ENCODE results near the gene EXOSC2. TPM values are rescaled to one million over a fixed set of nuclear protein-coding genes. Genes with fewer than 3 reads are reported as not detected.

Gene EXOSC2
- total RNA-seq, 2 donors from 2014 or later: 13.6 to 34.2 TPM

DNA sequence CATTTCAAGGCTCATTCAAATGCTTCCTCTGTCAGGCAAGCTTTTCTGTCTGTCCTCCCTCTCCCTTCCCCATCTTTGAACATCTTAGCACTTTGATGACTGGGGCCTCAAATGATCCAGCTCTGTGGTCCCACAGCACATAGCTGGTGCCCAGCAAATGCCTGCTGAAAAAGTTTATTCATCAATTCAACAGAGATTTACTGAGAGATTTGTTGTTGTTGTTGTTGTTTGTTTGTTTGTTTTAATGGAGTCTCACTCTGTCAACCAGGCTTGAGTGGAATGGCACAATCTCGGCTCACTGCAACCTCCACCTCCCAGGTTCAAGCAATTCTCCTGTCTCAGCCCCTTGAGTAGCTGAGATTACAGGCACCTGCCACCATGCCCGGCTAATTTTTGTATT lies 6.0 kb upstream of the EXOSC2 start:
- Histone ChIP-seq H3K4me3 (no peak overlapping the region), H3K4me1 (no peaks in the 10 kb centered on the region), H3K9me3 (no peaks in the 10 kb centered on the region), H3K27me3 (no peaks in the 10 kb centered on the region), H3K27ac (no peak overlapping the region), H3K36me3 (no peaks in the 10 kb centered on the region), H3K9ac (ENCODE audit: low read depth in 2 of 2, low read length in 2 of 2) (no peak overlapping the region)
- intact Hi-C loops (cut with DNase I): no loop called here
- no peak for DNase-seq
- TF ChIP-seq, protein P1, sequence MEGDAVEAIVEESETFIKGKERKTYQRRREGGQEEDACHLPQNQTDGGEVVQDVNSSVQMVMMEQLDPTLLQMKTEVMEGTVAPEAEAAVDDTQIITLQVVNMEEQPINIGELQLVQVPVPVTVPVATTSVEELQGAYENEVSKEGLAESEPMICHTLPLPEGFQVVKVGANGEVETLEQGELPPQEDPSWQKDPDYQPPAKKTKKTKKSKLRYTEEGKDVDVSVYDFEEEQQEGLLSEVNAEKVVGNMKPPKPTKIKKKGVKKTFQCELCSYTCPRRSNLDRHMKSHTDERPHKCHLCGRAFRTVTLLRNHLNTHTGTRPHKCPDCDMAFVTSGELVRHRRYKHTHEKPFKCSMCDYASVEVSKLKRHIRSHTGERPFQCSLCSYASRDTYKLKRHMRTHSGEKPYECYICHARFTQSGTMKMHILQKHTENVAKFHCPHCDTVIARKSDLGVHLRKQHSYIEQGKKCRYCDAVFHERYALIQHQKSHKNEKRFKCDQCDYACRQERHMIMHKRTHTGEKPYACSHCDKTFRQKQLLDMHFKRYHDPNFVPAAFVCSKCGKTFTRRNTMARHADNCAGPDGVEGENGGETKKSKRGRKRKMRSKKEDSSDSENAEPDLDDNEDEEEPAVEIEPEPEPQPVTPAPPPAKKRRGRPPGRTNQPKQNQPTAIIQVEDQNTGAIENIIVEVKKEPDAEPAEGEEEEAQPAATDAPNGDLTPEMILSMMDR (IDR thresholded peaks at IDR 0.05): no peak

DNA sequence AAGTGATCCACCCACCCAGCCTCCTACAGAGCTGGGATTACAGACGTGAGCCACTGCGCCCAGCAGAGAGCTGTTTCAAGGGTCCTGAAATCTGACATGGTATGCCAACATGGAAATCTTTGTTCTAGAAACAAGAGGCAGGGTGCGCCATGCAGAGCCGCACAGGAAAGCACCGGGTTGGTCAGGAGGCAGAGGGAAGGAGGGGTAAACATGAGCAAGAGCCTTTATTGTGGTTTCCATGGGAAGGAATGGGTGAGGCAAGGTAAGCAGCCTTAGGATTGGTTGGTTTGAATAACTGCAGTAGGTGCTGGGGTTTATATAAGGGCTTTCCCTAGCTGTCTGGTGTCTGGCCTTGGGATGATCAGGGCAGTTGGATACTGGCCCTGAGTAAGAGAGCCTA lies 5.5 kb upstream of the EXOSC2 start:
- H3K36me3 ChIP-seq: no peaks in the 10 kb centered on the region
- TF ChIP-seq, protein P1 (IDR thresholded peaks at IDR 0.05): no peak
- no peak for DNase-seq
- no peak overlapping the region for H3K27ac ChIP-seq
- no peaks in the 10 kb centered on the region for H3K4me1 ChIP-seq
- no peaks in the 10 kb centered on the region for H3K9me3 ChIP-seq
- intact Hi-C loops (cut with DNase I): no loop called here
- H3K4me3 ChIP-seq: no peak overlapping the region
- no peaks in the 10 kb centered on the region for H3K27me3 ChIP-seq
- no peak overlapping the region for H3K9ac ChIP-seq (ENCODE audit: low read depth in 2 of 2, low read length in 2 of 2)

DNA sequence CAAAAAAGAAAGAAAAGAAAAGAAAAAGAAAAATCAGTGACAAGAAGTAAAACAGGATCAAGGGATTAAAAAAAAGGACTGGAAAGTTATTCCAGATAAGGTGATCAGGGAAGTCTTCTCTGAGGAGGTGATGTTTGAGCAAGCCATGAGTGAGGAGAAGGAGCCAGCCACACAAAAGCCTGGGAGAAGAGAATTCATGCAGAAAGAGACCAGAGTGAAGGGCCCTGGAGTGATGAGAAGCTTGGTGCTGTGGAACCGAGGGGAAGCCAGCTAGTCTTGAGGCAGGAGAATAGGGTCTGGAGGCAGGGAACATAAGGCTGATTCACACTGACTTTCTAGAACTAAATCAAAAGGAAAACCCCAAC lies 4.0 kb upstream of the EXOSC2 start:
- TF ChIP-seq, protein P1 (IDR thresholded peaks at IDR 0.05): no peak
- H3K27me3 ChIP-seq: no peaks in the 10 kb centered on the region
- no peaks in the 10 kb centered on the region for H3K36me3 ChIP-seq
- no peaks in the 10 kb centered on the region for H3K4me1 ChIP-seq
- peak overlapping the region in 1 of 2 donors; percentile 84 for H3K9ac ChIP-seq (ENCODE audit: low read depth in 2 of 2, low read length in 2 of 2)
- H3K27ac ChIP-seq: peak overlapping the region; percentile 82
- no peak for DNase-seq
- intact Hi-C loops (cut with DNase I): no loop called here
- peak overlapping the region; percentile 14 for H3K4me3 ChIP-seq
- H3K9me3 ChIP-seq: no peaks in the 10 kb centered on the region

DNA sequence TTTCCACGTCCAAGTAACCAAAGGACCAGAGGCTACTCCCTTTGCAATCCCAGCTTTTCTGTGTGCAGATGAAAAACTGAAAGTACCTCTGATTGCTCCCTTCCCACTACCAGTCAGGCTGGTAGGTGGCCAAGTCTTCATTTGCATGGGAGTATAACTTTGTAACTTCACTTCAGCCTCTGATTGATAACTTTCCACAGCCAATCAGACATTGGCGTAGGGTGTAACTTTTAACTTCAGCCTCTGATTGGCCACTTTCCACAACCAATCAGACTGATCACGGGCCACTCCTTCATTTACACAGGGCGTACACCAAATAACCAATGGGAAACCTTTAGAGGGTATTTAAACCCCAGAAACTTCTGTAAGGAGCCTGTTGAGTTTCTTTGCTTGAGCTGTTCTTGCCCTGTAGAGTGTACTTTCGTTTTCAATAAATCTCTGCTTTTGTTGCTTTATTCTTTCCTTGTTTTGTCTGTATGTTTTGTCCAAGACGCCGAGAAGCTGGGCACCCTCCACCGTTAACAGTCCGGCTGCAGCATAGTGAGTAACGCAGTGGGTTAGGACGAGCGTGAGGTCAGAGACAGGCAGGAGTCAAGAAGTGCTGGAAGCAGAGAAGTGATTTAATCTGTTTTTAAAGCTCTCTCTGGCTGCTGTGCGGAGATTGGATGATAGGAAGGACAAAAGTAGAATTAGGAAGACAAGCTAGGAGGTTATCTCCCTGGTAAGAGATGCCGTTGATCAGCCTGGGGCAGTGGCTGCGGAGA lies 3.5 kb upstream of the EXOSC2 start:
- Histone ChIP-seq H3K27ac (peak overlapping the region; percentile 82), H3K27me3 (no peaks in the 10 kb centered on the region), H3K9ac (ENCODE audit: low read depth in 2 of 2, low read length in 2 of 2) (peak overlapping the region; percentile 0 to 84), H3K4me1 (peaks cover 5% of the 10 kb centered on the region), H3K36me3 (no peaks in the 10 kb centered on the region), H3K4me3 (peak overlapping the region; percentile 19), H3K9me3 (no peaks in the 10 kb centered on the region)
- peak; percentile 93 for DNase-seq
- TF ChIP-seq, protein P1 (IDR thresholded peaks at IDR 0.05): no peak
- intact Hi-C loops (cut with DNase I): no loop called here

DNA sequence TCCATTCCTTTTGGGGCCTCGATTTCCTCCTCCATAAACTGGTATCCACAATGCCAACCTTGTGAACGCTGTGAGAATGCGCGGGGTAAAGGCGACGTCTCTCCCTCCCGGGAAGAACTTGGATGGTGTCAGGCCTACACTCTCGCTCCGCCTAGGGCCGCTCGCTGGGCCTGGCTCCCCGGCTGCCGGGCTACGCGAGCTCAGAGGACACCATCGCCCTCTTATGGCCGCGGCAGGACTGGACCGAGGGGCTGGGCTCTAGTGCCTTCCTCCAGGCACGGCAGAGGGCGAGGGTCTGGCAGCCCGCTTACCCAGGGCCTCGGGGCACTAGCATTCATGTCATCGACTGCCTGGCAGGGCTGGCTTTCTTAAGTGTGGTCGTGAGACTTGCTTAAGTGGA lies 1.3 kb upstream of the EXOSC2 start:
- no peak for DNase-seq
- H3K9ac ChIP-seq (ENCODE audit: low read depth in 2 of 2, low read length in 2 of 2): no peak overlapping the region
- TF ChIP-seq, protein P1 (IDR thresholded peaks at IDR 0.05): no peak
- intact Hi-C loops (cut with DNase I): no loop called here
- peaks cover 6% of the 10 kb centered on the region for H3K4me1 ChIP-seq
- H3K4me3 ChIP-seq: no peak overlapping the region
- no peak overlapping the region for H3K27ac ChIP-seq
- no peaks in the 10 kb centered on the region for H3K36me3 ChIP-seq
- H3K27me3 ChIP-seq: no peaks in the 10 kb centered on the region
- H3K9me3 ChIP-seq: no peaks in the 10 kb centered on the region

All from colonic mucosa (tissue), 4 donors.